ENCODE results near the gene KLHL6.
"Not testable (repeated sequence)": the region's sequence is repeated elsewhere in the genome, so short reads cannot be mapped to it uniquely, and the experiment has no call there.

KLHL6 gene

DNA sequence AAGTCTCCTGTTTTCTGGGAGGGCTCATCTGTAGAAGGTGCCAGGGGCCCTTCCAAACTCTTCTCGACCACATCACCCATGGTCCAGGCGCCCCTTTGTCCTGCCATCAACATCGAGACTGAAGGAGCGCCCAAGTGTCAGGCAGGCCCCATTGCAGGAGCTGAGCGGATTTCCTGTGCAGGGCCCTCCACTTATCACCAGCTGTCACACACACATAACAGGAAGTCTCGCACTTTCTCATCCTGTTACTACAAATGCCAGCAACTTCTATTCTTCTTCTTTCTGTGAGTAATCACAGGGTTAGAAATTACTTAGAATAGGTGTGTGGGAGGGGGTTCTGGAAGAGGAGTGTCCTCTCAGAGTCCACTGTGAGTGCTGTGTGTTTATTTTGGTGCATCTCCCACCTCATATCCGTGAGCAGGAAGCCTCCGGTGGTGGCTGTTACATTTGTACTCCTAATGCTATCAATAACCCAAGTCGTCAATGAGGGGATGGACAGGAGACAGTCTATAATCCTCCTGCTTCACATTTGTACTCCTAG lies at the start of gene KLHL6:
TSS of gene KLHL6 (minus strand) at position 166 of the 541 bp plus-strand sequence. CDS start at position 113, 53 bp downstream.
- peak; percentile 79 for DNase-seq (ENCODE audit: low spot score)

- DNase-seq (ENCODE audit: low spot score), result no peak
Observed at GRCh38 chr3:183597959-183598358, 42.5 kb upstream of the KLHL6 start.

DNA sequence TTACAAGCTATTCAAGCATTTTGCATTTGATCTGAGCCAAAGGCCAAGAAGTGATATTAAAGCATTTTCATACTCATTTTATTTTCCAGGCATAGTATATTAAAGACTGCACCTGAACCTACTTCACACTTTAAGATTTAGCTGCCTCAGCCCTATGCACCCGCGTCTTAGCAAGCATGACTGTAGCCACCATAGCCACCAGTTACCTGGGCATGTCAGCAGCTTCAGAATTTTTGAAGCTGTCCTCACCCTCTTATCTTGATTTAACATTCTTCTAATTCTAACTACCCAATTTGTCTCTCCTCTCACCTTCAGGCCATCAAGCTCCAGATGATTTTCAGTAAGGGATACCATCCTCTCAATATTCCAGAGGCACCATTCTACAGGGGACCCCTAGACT lies 39.1 kb upstream of the KLHL6 start:
- DNase-seq (ENCODE audit: low spot score), result no peak

DNA sequence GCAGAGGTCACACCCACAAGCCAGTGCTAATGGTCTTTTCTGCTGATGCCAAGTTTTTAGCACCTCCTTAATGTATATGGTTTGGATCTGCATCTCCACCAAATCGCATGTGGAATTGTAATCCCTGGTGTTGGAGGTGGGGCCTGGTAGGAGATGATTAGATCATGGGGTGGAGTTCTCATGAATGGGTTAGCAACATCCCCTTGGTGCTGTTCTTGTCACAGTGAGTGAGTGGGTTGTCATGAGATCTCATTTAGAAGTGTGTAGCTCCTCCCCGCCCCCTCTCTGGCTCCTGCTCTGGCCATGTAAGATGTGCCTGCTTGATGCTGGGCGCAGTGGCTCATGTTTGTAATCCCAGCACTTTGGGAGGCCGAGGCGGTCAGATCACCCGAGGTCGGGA lies 37.3 kb upstream of the KLHL6 start:
- DNase-seq (ENCODE audit: low spot score), result no peak

GRCh38 chr3:183591881-183592521 lies 36.5 kb upstream of the KLHL6 start:
- DNase-seq (ENCODE audit: low spot score), result peak; percentile 39

DNA sequence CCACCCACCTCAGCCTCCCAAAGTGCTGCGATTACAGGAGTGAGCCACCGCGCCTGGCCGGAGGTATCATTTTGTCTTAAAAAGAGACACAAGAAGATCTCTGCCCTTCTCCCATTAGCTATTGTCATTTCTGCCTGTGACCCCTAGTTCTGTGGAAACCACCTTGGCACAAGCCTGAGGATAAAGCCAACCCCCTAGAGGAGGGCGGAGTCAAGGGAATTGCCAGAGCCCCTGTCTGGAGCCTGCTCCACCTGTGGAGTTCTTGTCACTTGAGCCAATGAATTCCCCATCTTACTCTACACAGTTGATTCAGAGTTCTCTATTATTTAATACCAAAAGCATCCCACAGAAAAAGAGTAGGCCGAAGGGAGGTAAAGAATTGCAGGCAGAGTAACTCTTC lies 34.9 kb upstream of the KLHL6 start:
- no peak for DNase-seq (ENCODE audit: low spot score)

DNA sequence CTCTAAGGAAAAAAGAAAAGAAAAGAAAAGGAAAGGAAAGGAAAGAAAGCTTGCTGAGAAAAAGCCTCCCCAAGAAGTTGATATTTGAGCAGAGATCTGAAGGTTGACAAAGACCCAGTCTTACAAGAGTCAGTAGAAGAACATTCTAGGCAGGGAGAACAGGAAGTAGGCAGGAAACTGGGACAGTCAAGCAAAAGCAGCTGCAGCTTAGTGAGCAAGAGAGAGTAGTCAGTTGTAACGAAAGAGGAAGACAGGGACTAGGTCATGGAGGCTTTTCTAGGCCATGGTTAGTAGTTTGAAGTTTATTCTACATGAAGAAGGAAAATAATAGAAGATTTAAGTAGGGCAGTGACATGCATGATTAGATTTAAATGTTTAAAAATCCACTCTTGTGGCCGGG lies 31.8 kb upstream of the KLHL6 start:
- peak; percentile 17 for DNase-seq (ENCODE audit: low spot score)

GRCh38 chr3:183586477-183586876 lies 31.0 kb upstream of the KLHL6 start:
- peak; percentile 49 for DNase-seq (ENCODE audit: low spot score)

DNA sequence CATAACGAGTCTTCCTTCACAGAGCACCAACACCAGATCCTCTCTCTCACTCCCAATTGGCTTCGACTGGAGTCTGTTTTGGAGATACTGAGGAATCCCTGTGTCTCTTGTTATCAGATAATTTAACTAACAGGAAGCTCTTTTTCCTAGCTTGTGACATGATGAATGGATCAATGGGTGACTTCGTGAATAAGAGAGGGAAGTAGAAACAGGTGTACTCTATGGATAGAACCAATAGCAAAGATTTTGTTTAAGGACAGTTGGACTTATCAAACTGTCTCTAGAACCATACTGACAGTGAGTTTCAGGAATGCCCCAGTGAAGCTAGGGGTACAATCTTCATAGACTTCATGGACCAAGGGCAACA lies 29.4 kb upstream of the KLHL6 start:
- DNase-seq (ENCODE audit: low spot score), result no peak

GRCh38 chr3:183584246-183584913 lies 28.9 kb upstream of the KLHL6 start:
- DNase-seq (ENCODE audit: low spot score), result no peak

DNA sequence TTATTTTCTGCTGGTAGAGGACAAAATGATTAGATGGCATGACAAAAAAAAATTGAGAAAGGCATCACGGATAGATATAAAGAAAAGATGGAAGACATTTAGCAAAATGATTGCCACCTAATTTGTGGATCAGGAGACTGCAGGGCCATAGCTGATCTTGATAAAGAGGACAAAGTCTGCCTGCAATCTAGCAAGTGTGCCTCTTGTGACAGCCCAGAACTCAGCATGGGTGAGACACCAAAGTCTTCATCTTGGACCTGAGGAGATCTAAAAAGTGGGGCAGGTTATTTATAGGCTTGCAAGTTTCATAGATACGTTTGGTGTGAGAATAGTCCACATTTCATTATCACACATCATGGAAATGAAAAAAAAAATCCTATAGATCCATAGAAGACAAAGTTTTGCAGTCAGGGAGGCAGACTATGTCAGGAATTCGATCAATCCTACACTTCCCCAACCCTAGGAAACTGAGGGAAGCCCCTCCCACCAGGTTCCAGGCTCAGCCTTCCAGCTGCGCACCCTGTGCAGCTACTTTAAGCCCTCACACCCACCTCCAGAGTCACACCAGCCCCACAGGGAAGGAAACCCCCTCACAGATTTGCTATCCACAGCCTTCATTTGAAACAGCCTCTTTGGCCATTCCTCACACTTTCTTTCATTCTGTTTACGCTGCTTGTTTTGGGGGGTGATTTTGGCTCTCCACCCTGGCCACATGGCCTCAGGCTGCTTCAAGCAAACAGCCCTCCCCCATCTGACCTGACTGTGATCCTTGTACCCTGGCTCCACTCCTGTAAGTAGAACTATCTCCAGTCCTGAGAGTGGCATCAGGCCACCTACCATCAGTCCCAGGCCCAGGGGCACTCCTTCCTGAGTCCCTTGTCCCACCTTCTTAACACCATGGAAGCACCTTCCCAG lies 28.1 kb upstream of the KLHL6 start:
- DNase-seq (ENCODE audit: low spot score), result no peak

DNA sequence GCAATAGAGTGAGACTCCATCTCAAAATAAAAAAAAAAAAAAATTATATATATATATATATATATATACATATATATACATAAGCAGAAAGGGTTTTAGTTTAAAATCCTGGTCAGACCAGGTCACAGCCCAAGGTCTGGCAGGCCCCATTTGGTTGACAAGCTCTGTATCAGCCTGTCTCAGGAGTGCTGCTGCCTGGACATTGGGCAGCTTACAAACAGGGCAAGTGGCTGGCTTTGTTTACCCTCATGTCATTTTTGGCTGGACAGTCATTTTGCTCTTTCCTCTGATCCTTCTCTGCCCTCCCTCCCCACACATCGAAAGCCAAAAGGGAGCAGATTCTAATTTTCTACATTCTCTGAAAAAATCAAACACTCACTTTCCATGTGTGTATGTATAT lies 26.7 kb upstream of the KLHL6 start:
- no peak for DNase-seq (ENCODE audit: low spot score)

- DNase-seq (ENCODE audit: low spot score), result no peak
Observed at GRCh38 chr3:183581496-183582155, 26.1 kb upstream of the KLHL6 start.

DNA sequence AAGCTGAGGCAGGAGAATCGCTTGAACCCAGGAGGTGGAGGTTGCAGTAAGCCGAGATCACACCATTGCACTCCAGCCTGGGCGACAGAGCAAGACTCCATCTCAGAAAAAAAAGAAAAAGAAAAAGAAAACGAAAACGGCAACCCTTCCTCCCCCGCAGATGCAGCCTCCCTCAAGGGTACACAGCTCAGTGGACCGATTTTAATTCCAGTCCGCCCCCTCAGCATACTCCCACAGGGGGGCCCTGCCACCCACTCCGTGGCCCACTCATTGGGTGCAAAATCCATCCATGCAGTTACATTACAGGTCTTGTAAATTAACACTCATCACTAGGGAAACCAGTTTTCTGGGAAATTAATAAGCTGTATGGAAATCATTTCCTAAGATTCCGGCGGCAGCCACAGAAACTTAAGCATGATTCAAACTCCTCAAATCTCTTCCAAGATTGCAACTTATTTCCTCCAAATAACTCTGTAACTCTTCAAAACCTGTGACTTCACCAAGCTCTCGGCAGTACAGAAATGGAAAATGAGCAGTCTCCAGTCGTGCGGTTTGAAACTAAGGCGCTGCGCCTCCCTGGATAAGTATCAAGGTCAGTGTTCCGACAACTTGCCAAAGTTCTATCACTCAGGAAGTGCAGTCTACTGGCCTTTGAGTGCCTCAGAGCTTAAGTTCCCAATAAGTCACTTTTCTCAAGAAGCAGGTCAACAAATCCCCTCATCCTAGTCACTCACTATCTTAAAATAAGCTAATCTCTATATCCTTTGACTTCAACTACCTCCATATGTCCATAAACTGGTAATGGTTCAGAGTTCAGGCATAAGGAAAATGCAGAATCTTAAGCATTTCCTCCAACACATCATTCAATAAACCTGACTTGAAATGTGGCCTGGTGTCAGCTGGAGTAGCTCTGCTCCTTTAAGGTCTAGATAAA lies 24.7 kb upstream of the KLHL6 start:
- DNase-seq (ENCODE audit: low spot score), result no peak

GRCh38 chr3:183578179-183578578 lies 22.7 kb upstream of the KLHL6 start:
- DNase-seq (ENCODE audit: low spot score), result no peak

DNA sequence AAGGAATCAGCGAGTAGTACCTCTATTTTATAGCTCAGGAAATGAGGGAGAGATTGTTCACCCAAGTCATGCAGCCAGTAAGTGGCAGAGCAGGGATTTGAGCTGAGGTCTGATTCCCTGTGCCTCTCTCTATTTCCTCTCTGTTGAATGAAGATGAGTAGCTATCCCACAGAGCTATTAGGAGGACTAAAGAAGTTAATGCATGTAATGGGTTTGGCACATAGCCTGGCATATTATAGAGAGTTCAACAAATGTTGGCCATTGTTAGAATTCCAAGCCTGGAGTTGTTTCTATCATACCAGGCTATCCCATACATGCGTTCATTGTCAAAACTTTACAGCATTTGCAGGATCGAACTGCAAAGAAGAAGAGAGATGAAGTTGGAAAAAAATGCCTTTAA lies 21.8 kb upstream of the KLHL6 start:
- DNase-seq (ENCODE audit: low spot score), result no peak

- no peak for DNase-seq (ENCODE audit: low spot score)
Observed at GRCh38 chr3:183576487-183577107, 21.1 kb upstream of the KLHL6 start.

- no peak for DNase-seq (ENCODE audit: low spot score)
Observed at GRCh38 chr3:183572935-183573334, 17.4 kb upstream of the KLHL6 start.

DNA sequence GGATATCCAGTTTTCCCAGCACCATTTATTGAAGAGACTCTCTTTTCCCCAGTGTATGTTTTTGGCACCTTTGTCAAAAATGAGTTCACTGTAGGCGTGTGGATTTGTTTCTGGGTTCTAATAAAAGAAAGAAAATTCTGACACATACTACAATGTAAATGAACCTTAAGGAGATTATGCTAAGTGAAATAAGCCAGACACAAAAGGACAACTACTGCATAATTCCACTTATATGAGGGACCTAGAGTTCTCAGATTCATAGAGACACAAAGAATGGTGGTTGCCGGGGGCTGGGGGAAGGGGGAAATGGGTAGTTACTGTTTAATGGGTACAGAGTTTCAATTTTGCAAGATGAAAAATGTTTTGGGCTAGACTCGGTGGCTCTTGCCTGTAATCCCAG lies 14.7 kb upstream of the KLHL6 start:
- not testable (repeated sequence) for DNase-seq (ENCODE audit: low spot score)

GRCh38 chr3:183566880-183567279 lies 11.4 kb upstream of the KLHL6 start:
- DNase-seq (ENCODE audit: low spot score), result no peak

DNA sequence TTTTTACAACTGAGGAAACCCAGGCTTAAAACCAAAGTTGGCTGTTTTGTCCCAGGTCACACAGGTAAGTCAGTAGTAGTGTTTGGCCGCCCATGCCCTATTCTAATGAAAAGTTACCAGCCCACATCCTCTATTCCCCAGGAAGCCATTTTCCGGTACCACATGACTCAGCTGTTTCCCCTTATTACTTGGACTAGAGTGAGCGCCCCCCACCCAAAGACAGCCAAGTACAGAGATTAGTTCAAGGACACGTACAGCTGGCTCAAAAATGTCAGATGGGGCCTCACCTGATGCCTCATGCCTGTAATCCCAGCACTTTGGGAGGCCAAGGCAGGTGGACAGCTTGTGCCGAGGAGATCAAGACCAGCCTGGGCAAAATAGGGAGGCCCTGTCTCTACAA lies 8.5 kb upstream of the KLHL6 start:
- no peak for DNase-seq (ENCODE audit: low spot score)

Data from CD4-positive, alpha-beta T cell treated with Interleukin-6 at 100 ng/mL for 8 hours (primary cell).